ENCODE results near the gene USP3. TPM values are rescaled to one million over a fixed set of nuclear protein-coding genes. Genes with fewer than 3 reads are reported as not detected.

USP3 gene
- total and polyA plus RNA-seq, 2 of the 13 experiments (the other 11 are each of a cell fraction or from before 2014, with no cell fraction given) = 14.3 to 61.2 TPM

- no peak for TF ChIP-seq ZNF318 (CRISPR knock-in tag; IDR thresholded peaks at IDR 0.05)
- no peak for TF ChIP-seq MAX (IDR thresholded peaks at IDR 0.05)
- no peak for TF ChIP-seq ZNF790 (CRISPR knock-in tag; IDR thresholded peaks at IDR 0.05; ENCODE audit: borderline replicate concordance)
These were observed 98.2 kb downstream of the USP3 start (continued) for GRCh38 chr15:63602595-63602994.

GRCh38 chr15:63603516-63603915, 99.1 kb downstream of the USP3 start:
- no TSS peak for BruUV-seq (replicated peaks)
- intact Hi-C loops (cut with micrococcal nuclease; ENCODE audit: unreplicated experiment) = no loop called here
- Histone ChIP-seq H4K20me1 (ENCODE audit: insufficient read depth, low read length) (no peaks in the 10 kb centered on the region), H3K9me3 (ENCODE audit: low read length) (no peaks in the 10 kb centered on the region), H3K79me2 (ENCODE audit: insufficient read depth, low read length) (no peaks in the 10 kb centered on the region), H3K4me1 (ENCODE audit: insufficient read depth, low read length) (peaks cover 17% of the 10 kb centered on the region), H3K27ac (ENCODE audit: extremely low read length, insufficient read depth, low read length) (no peak overlapping the region), H3K4me3 (replicated peaks in 1 of 3; ENCODE audit: insufficient read depth in 1 of 3, low read depth in 2 of 3, low read length in 3 of 3) (no peak overlapping the region), H2AFZ (ENCODE audit: low read length) (no peak overlapping the region), H3K36me3 (replicated peaks in 1 of 2; ENCODE audit: control insufficient read depth in 1 of 2, insufficient read depth in 2 of 2, low read length in 2 of 2) (peaks cover 0 to 8% of the 10 kb centered on the region in 2 experiments; a peak in 1 of 5 replicates), H3K27me3 (ENCODE audit: control insufficient read depth in 1 of 2, insufficient read depth in 2 of 2, low read length in 2 of 2) (no peaks in the 10 kb centered on the region; a peak in 1 of 5 replicates), H3K9ac (ENCODE audit: insufficient read depth, low read depth, low read length) (no peak overlapping the region), H3K4me2 (ENCODE audit: low read depth, low read length) (no peak overlapping the region)
- 81% methylated on average over 3 of the region's 4 CpGs for WGBS (ENCODE audit: low lambda C conversion rate)
- ChIA-PET CTCF (ENCODE audit: low intra/inter-chr PET ratio, low total read pairs) (no interaction called here), POLR2A (no interaction called here)
- in situ Hi-C loops (cut with HindIII; ENCODE audit: extremely low pct_ligation_motif_present, low pct_unique_long_range_greater_than_20kb) = no loop called here
- no peak for ATAC-seq
- FAIRE-seq = no peak
- no peak for DNase-seq (ENCODE audit: low spot score)
- no peak for TF ChIP-seq FOSL2 (CRISPR knock-in tag; IDR thresholded peaks at IDR 0.05)
- no peak for TF ChIP-seq ZNF205 (CRISPR knock-in tag; IDR thresholded peaks at IDR 0.05)
- TF ChIP-seq PCBP1 (IDR thresholded peaks at IDR 0.05; ENCODE audit: borderline replicate concordance, low read depth, low read length) = no peak
- TF ChIP-seq ZNF607 (CRISPR knock-in tag; IDR thresholded peaks at IDR 0.05; ENCODE audit: borderline replicate concordance) = no peak
- TF ChIP-seq REL (CRISPR knock-in tag; conservative IDR thresholded peaks at IDR 0.05) = no peak
- TF ChIP-seq PHF5A (CRISPR knock-in tag; IDR thresholded peaks at IDR 0.05; ENCODE audit: low read depth, unreplicated experiment) = no peak
- TF ChIP-seq REXO4 (CRISPR knock-in tag; IDR thresholded peaks at IDR 0.05; ENCODE audit: borderline replicate concordance) = no peak
- no peak for TF ChIP-seq ZNF850 (CRISPR knock-in tag; conservative IDR thresholded peaks at IDR 0.05)

All from HepG2 (cell line).